HepG2 (cell line): ENCODE data around the gene ACKR4. TPM values are rescaled to one million over a fixed set of nuclear protein-coding genes. Genes with fewer than 3 reads are reported as not detected.

Experiments
- ATAC-seq: fragments of 200-7000 bp; cut with Tn5 transposase; 3 replicates; pipeline ENCODE4 v1.9.1; 2020; ENCODE audit warnings: mild to moderate bottlenecking, moderate library complexity
- BruUV-seq: library from RNA; stranded (reverse); fragments of 400-500 nt; replicated peaks from 2 replicates; lab custom pipeline; 2021; lab: Mats Ljungman, UMichigan
- CTCF ChIA-PET: fragments of 300-600 bp; formaldehyde crosslinking; extraction: SDS; loops from one replicate; lab custom pipeline; 2021; ENCODE audit warnings: low total read pairs, inconsistent platforms, low intra/inter-chr PET ratio; lab: Yijun Ruan, JAX
- POLR2A ChIA-PET: fragments of 350-600 bp; sonication (Branson Sonifier 250); formaldehyde crosslinking; loops from one replicate; lab custom pipeline; 2020; ENCODE audit warnings: antibody characterized with exemption, inconsistent platforms; lab: Yijun Ruan, JAX
- DNase-seq: peaks from one replicate; pipeline ENCODE4 v3.0.0-alpha.2; 2015; ENCODE audit warnings: low spot score
- FAIRE-seq: peaks from 3 replicates; lab custom pipeline; 2011; peaks lifted over from hg19 to GRCh38; lab: Jason Lieb, UNC
- H2AFZ ChIP-seq: one replicate; pipeline ENCODE4 v1.6.1; 2011; ENCODE audit warnings: low read length, inconsistent platforms
- H3K27ac ChIP-seq: fragments of 300-600 bp; 3 replicates; pipeline ENCODE4 v1.8.0; 2011; ENCODE audit warnings: mixed run types, mild to moderate bottlenecking, mixed read lengths, low read length, inconsistent platforms; ENCODE audit not compliant: insufficient read depth; ENCODE audit errors: extremely low read length
- H3K27me3 ChIP-seq, 2 experiments: fragments of 200-600 bp in 1 of 2; 2 replicates in 1 of 2; 3 replicates in 1 of 2; pipeline versions ENCODE4 v1.6.0 to v1.8.0; 2011; ENCODE audit warnings: low read length in 2 of 2, mild to moderate bottlenecking in 2 of 2, moderate library complexity in 2 of 2, inconsistent platforms in 1 of 2; ENCODE audit not compliant: insufficient read depth in 2 of 2, control insufficient read depth in 1 of 2
- H3K36me3 ChIP-seq, 2 experiments: fragments of 200-600 bp in 1 of 2; replicated peaks in 1 of 2; 2 replicates in 1 of 2; 3 replicates in 1 of 2; pipeline versions ENCODE4 v1.5.1 to v1.8.0; 2011; ENCODE audit warnings: low read length in 2 of 2, inconsistent platforms in 1 of 2; ENCODE audit not compliant: insufficient read depth in 2 of 2, control insufficient read depth in 1 of 2
- H3K4me1 ChIP-seq: 2 replicates; pipeline ENCODE4 v1.5.1; 2012; ENCODE audit warnings: low read length, inconsistent platforms; ENCODE audit not compliant: insufficient read depth
- H3K4me2 ChIP-seq: 2 replicates; pipeline ENCODE4 v1.6.0; 2011; ENCODE audit warnings: low read depth, low read length, inconsistent platforms
- H3K4me3 ChIP-seq, 3 experiments: fragments of 200-600 bp in 1 of 3; sonication (generic), shearing (Covaris generic) in 1 of 3; replicated peaks in 1 of 3; 2 replicates each; pipeline ENCODE4 v1.5.1; 2011 to 2016; ENCODE audit warnings: low read length in 3 of 3, inconsistent platforms in 2 of 3, low read depth in 2 of 3, mild to moderate bottlenecking in 2 of 3, control low read depth in 1 of 3, mixed read lengths in 1 of 3; ENCODE audit not compliant: insufficient read depth in 1 of 3
- H3K79me2 ChIP-seq: one replicate; pipeline ENCODE4 v1.6.1; 2011; ENCODE audit warnings: low read length, inconsistent platforms; ENCODE audit not compliant: insufficient read depth
- H3K9ac ChIP-seq: 2 replicates; pipeline ENCODE4 v1.6.0; 2011; ENCODE audit warnings: mild to moderate bottlenecking, low read depth, low read length, inconsistent platforms; ENCODE audit not compliant: insufficient read depth
- H3K9me3 ChIP-seq: 2 replicates; pipeline ENCODE4 v1.5.1; 2012; ENCODE audit warnings: mild to moderate bottlenecking, low read length
- H4K20me1 ChIP-seq: 2 replicates; pipeline ENCODE4 v1.6.0; 2011; ENCODE audit warnings: inconsistent platforms, mild to moderate bottlenecking, low read length, moderate library complexity; ENCODE audit not compliant: insufficient read depth
- FOXK1 ChIP-seq: sonication (generic); formaldehyde crosslinking; IDR thresholded peaks from 2 replicates; pipeline ENCODE4 v1.4.0; 2020; ENCODE audit warnings: low read depth, missing genetic modification reagents, borderline replicate concordance
- JUN ChIP-seq: sonication (generic); formaldehyde crosslinking; IDR thresholded peaks from 2 replicates; pipeline ENCODE4 v1.4.0; 2020; ENCODE audit warnings: mild to moderate bottlenecking, missing genetic modification reagents
- KAT2B ChIP-seq: fragments of 150-350 bp; IDR thresholded peaks from 2 replicates; pipeline ENCODE4 v1.6.1; 2014; ENCODE audit warnings: low read depth, low read length, borderline replicate concordance
- KDM2A ChIP-seq: sonication (generic); formaldehyde crosslinking; IDR thresholded peaks from 2 replicates; pipeline ENCODE4 v1.4.0; 2020; ENCODE audit warnings: low read depth, missing genetic modification reagents, borderline replicate concordance
- MYNN ChIP-seq: sonication (generic); formaldehyde crosslinking; IDR thresholded peaks from 2 replicates; pipeline ENCODE4 v1.4.0; 2020; ENCODE audit warnings: mild to moderate bottlenecking, low read depth, missing genetic modification reagents
- PLRG1 ChIP-seq: fragments of 450-650 bp; conservative IDR thresholded peaks from 2 replicates; pipeline ENCODE4 v1.6.1; 2016
- RORA ChIP-seq: sonication (generic); formaldehyde crosslinking; IDR thresholded peaks from 2 replicates; pipeline ENCODE4 v1.5.0; 2020; ENCODE audit warnings: mild to moderate bottlenecking, missing genetic modification reagents, moderate library complexity
- SATB2 ChIP-seq: sonication (generic); formaldehyde crosslinking; IDR thresholded peaks from 2 replicates; pipeline ENCODE4 v1.5.0; 2020; ENCODE audit warnings: missing genetic modification reagents
- SRSF4 ChIP-seq: fragments of 200-400 bp; formaldehyde crosslinking; IDR thresholded peaks from one replicate; pipeline ENCODE4 v1.6.1; 2018; ENCODE audit warnings: mild to moderate bottlenecking, low read depth, low read length, moderate library complexity; ENCODE audit not compliant: poor library complexity, severe bottlenecking
- ZNF331 ChIP-seq: sonication (generic); formaldehyde crosslinking; IDR thresholded peaks from 2 replicates; pipeline ENCODE4 v1.4.0; 2020; ENCODE audit warnings: missing genetic modification reagents
- WGBS: methylation state at CpG from one replicate; pipeline ENCODE4 v1.1.6; 2017; ENCODE audit warnings: low lambda C conversion rate; 5-methylcytosine and 5-hydroxymethylcytosine counted together
- in situ Hi-C: cut with HindIII; loops from 2 replicates; pipeline ENCODE4 v1.10.0; 2017; ENCODE audit warnings: low pct_unique_long_range_greater_than_20kb; ENCODE audit not compliant: extremely low pct_ligation_motif_present
- intact Hi-C: fragments of 100-400 bp; cut with micrococcal nuclease; formaldehyde crosslinking; loops from one replicate; pipeline ENCODE4 v1.10.0; 2022; ENCODE audit not compliant: unreplicated experiment
- polyA plus RNA-seq, 8 experiments: library from polyadenylated mRNA; depleted of rRNA in 3 of 8; stranded (reverse) in 7 of 8; unstranded in 1 of 8; fragments of >200 nt; fragmentation: Illumina TruSeq in 4 of 8; extraction: Trizol in 4 of 8; gene quantifications; 2 replicates each; pipeline versions ENCODE4 v1.2.1 to v1.2.3, GENCODE V29; 2011 to 2016; ENCODE audit warnings: low read depth in 4 of 8, missing spikeins in 1 of 8, mixed read lengths in 1 of 8; ENCODE audit not compliant: insufficient read depth in 1 of 8
- total RNA-seq, 5 experiments: library from RNA; depleted of rRNA; stranded (reverse); fragments of >200 nt; fragmentation: Illumina TruSeq; extraction: Trizol; gene quantifications; 2 replicates each; pipeline ENCODE4 v1.2.3, GENCODE V29; 2016; ENCODE audit warnings: low read depth in 1 of 5
- TF ChIP-seq, protein P1 (sequence below): IDR thresholded peaks from 2 replicates; pipeline ENCODE4 v1.6.1; 2016; ENCODE audit warnings: low read depth, control low read depth
- TF ChIP-seq, protein P2 (sequence below): sonication (generic); formaldehyde crosslinking; IDR thresholded peaks from 2 replicates; pipeline ENCODE4 v1.4.0; 2020; ENCODE audit warnings: mild to moderate bottlenecking, missing genetic modification reagents
- TF ChIP-seq, protein P3 (sequence below): IDR thresholded peaks from 2 replicates; pipeline ENCODE4 v1.6.1; 2016; ENCODE audit warnings: missing compliant biosample characterization, missing genetic modification reagents, borderline replicate concordance
- TF ChIP-seq, protein P4 (sequence below): sonication (generic); formaldehyde crosslinking; IDR thresholded peaks from 2 replicates; pipeline ENCODE4 v1.8.1; 2023; ENCODE audit warnings: mild to moderate bottlenecking, moderate library complexity, missing genetic modification reagents
- TF ChIP-seq, protein P5 (sequence below): sonication (generic); formaldehyde crosslinking; IDR thresholded peaks from 2 replicates; pipeline ENCODE4 v1.5.0; 2020; ENCODE audit warnings: mild to moderate bottlenecking, missing genetic modification reagents, borderline replicate concordance
- TF ChIP-seq, protein P6 (sequence below): sonication (generic); formaldehyde crosslinking; IDR thresholded peaks from 2 replicates; pipeline ENCODE4 v1.4.0; 2020; ENCODE audit warnings: missing genetic modification reagents, borderline replicate concordance

The ACKR4 gene
- total and polyA plus RNA-seq, 2 of the 13 experiments (the other 11 are each of a cell fraction or from before 2014, with no cell fraction given), result 0.16 TPM; not detected in 1

DNA sequence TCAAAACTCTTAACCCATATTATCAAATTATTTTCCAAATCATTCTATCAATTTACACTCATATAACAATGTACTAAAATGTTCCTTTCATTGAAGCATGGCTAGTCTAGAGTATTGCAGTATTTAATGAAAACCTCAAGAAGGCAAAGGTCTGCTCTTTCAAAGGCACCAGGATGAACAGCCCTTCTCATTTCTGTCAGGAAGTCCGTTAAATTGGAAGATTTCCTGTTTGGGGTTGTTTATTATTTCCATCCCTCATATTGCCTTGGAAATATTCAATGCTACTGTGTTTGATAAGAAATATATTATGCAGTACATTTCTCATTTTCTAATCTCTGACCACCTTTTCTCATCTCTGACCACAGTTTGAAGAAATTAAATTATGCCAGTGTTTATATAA, 25.1 kb downstream of the ACKR4 start:
- Histone ChIP-seq H3K79me2 (no peaks in the 10 kb centered on the region), H3K9ac (no peak overlapping the region), H3K4me1 (no peaks in the 10 kb centered on the region), H3K4me2 (no peak overlapping the region), H4K20me1 (no peaks in the 10 kb centered on the region), H3K36me3 (peaks cover 7 to 29% of the 10 kb centered on the region in 2 experiments), H3K4me3 (no peak overlapping the region), H3K27me3 (no peaks in the 10 kb centered on the region), H2AFZ (no peak overlapping the region), H3K9me3 (no peaks in the 10 kb centered on the region), H3K27ac (no peak overlapping the region)
- POLR2A ChIA-PET, result no interaction called here
- ATAC-seq (no peak), DNase-seq (no peak), FAIRE-seq (no peak)
- WGBS, result 95% methylated on average over 1 of the region's 1 CpG
- BruUV-seq, result no TSS peak
- CTCF ChIA-PET, result no interaction called here
- intact Hi-C loops (no loop called here), in situ Hi-C loops (no loop called here)
- no peak for TF ChIP-seq SRSF4
- no peak for TF ChIP-seq KDM2A (CRISPR knock-in tag)
- TF ChIP-seq PLRG1, result no peak
- TF ChIP-seq, protein P1, sequence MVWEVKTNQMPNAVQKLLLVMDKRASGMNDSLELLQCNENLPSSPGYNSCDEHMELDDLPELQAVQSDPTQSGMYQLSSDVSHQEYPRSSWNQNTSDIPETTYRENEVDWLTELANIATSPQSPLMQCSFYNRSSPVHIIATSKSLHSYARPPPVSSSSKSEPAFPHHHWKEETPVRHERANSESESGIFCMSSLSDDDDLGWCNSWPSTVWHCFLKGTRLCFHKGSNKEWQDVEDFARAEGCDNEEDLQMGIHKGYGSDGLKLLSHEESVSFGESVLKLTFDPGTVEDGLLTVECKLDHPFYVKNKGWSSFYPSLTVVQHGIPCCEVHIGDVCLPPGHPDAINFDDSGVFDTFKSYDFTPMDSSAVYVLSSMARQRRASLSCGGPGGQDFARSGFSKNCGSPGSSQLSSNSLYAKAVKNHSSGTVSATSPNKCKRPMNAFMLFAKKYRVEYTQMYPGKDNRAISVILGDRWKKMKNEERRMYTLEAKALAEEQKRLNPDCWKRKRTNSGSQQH (CRISPR knock-in tag), result no peak
- no peak for TF ChIP-seq KAT2B
- no peak for TF ChIP-seq MYNN (CRISPR knock-in tag)
- TF ChIP-seq, protein P2, sequence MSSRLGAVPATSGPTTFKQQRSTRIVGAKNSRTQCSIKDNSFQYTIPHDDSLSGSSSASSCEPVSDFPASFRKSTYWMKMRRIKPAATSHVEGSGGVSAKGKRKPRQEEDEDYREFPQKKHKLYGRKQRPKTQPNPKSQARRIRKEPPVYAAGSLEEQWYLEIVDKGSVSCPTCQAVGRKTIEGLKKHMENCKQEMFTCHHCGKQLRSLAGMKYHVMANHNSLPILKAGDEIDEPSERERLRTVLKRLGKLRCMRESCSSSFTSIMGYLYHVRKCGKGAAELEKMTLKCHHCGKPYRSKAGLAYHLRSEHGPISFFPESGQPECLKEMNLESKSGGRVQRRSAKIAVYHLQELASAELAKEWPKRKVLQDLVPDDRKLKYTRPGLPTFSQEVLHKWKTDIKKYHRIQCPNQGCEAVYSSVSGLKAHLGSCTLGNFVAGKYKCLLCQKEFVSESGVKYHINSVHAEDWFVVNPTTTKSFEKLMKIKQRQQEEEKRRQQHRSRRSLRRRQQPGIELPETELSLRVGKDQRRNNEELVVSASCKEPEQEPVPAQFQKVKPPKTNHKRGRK, result no peak
- TF ChIP-seq, protein P3, sequence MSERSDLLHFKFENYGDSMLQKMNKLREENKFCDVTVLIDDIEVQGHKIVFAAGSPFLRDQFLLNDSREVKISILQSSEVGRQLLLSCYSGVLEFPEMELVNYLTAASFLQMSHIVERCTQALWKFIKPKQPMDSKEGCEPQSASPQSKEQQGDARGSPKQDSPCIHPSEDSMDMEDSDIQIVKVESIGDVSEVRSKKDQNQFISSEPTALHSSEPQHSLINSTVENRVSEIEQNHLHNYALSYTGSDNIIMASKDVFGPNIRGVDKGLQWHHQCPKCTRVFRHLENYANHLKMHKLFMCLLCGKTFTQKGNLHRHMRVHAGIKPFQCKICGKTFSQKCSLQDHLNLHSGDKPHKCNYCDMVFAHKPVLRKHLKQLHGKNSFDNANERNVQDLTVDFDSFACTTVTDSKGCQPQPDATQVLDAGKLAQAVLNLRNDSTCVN (CRISPR knock-in tag), result no peak
- no peak for TF ChIP-seq FOXK1 (CRISPR knock-in tag)
- no peak for TF ChIP-seq RORA (CRISPR knock-in tag)
- TF ChIP-seq SATB2 (CRISPR knock-in tag), result no peak
- no peak for TF ChIP-seq ZNF331 (CRISPR knock-in tag)
- TF ChIP-seq, protein P4, sequence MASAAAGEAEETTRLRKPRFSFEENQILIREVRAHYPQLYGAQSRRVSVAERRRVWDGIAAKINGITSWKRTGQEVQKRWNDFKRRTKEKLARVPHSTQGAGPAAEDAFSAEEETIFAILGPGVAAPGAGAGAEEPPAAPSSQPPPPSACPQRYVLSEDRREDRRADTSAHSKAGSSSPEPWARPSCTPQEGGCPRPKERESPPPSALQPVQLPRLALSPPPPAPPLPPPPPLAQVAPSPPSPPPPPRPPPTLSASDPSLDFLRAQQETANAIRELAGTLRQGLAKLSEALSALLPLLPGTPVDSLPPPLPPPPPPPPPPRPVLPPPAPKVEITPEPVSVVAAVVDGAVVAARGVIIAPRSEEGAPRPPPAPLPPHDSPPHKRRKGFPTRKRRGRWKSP, result no peak
- TF ChIP-seq, protein P5, sequence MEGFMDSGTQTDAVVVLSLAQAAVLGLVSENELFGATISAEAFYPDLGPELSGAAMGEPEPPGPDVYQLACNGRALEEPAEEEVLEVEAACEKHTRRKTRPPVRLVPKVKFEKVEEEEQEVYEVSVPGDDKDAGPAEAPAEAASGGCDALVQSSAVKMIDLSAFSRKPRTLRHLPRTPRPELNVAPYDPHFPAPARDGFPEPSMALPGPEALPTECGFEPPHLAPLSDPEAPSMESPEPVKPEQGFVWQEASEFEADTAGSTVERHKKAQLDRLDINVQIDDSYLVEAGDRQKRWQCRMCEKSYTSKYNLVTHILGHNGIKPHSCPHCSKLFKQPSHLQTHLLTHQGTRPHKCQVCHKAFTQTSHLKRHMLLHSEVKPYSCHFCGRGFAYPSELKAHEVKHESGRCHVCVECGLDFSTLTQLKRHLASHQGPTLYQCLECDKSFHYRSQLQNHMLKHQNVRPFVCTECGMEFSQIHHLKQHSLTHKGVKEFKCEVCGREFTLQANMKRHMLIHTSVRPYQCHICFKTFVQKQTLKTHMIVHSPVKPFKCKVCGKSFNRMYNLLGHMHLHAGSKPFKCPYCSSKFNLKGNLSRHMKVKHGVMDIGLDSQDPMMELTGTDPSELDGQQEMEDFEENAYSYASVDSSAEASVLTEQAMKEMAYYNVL (CRISPR knock-in tag), result no peak
- no peak for TF ChIP-seq JUN (CRISPR knock-in tag)
- TF ChIP-seq, protein P6, sequence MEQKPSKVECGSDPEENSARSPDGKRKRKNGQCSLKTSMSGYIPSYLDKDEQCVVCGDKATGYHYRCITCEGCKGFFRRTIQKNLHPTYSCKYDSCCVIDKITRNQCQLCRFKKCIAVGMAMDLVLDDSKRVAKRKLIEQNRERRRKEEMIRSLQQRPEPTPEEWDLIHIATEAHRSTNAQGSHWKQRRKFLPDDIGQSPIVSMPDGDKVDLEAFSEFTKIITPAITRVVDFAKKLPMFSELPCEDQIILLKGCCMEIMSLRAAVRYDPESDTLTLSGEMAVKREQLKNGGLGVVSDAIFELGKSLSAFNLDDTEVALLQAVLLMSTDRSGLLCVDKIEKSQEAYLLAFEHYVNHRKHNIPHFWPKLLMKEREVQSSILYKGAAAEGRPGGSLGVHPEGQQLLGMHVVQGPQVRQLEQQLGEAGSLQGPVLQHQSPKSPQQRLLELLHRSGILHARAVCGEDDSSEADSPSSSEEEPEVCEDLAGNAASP (CRISPR knock-in tag), result no peak
